ENCODE data around the gene FAM20C.

DNA sequence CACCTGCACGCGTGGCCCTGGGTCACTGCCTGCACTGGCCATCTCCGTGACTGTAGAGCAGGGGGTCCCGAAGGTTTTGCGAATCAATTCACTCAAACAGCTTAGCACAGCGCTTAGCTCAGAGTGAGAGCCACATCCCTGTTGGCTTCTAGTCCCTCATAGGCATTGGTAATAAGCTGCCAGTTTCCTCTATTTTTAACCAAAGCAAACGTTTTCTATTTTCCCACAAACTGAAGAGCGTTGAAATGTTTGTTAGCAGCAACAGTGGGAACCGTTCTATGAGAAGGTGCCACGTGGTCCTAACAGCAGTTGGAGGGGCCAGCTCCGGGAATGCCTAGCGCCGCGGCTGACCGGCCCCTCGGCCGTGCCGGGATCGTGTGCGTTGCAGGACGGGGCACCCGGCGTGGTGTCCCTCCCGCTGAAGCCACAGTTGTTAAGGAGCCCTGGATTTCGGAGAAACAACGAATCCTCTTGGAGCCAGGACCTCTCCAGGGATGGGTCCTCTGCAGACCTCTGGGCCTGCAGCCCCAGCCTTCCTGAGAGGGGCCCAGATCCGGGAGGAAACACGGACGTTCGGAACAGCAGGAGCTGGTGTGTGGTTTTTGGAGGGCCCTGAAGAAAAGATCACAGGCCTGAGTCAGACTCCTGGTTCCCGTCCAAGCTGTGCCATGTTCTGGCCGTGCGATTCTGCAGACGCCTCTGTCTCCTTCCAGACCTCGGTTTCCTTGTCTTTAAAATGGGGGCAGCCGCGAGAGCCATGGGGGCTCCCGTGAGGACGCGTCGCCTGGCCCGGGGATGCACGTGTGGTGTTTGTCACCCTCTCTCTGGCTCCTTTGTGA lies 40.3 kb downstream of the FAM20C start:
- TF ChIP-seq POLR2AphosphoS5 (IDR thresholded peaks at IDR 0.05) (peak in 1 of 4 donors; percentile 49), POLR2A (IDR thresholded peaks at IDR 0.05) (no peak), CTCF (IDR thresholded peaks at IDR 0.05) (no peak), EP300 (IDR thresholded peaks at IDR 0.05) (no peak)
